SK-N-SH treated with all-trans-retinoic acid at 6 μM for 48 hours (cell line): Measurements from ENCODE around the gene ZKSCAN8.

Experiments used
- ARNTL ChIP-seq: fragments of 450-650 bp; formaldehyde crosslinking; IDR thresholded peaks from 2 replicates; pipeline ENCODE4 v1.5.0; 2020; ENCODE audit warnings: low read depth, mild to moderate bottlenecking, moderate library complexity, borderline replicate concordance
- CSDC2 ChIP-seq: fragments of 250-450 bp; sonication (Bioruptor Pico); IDR thresholded peaks from 2 replicates; pipeline ENCODE4 v1.5.0; 2020; ENCODE audit warnings: mild to moderate bottlenecking, moderate library complexity
- RARB ChIP-seq: fragments of 250-450 bp; sonication (Bioruptor Pico); IDR thresholded peaks from 2 replicates; pipeline ENCODE4 v1.8.0; 2021; ENCODE audit warnings: mild to moderate bottlenecking, moderate library complexity
- TOX ChIP-seq: fragments of 250-450 bp; sonication (Bioruptor Pico); IDR thresholded peaks from 2 replicates; pipeline ENCODE4 v1.8.0; 2021; ENCODE audit warnings: mild to moderate bottlenecking, moderate library complexity, borderline replicate concordance
- ZC3H10 ChIP-seq: fragments of 250-450 bp; sonication (Bioruptor Pico); IDR thresholded peaks from 2 replicates; pipeline ENCODE4 v1.5.1; 2021; ENCODE audit warnings: mild to moderate bottlenecking, moderate library complexity
- ZFP30 ChIP-seq: fragments of 450-650 bp; formaldehyde crosslinking; IDR thresholded peaks from 2 replicates; pipeline ENCODE4 v1.5.0; 2022; ENCODE audit warnings: mild to moderate bottlenecking, moderate library complexity
- ZNF8 ChIP-seq: fragments of 450-650 bp; formaldehyde crosslinking; IDR thresholded peaks from 2 replicates; pipeline ENCODE4 v1.5.0; 2020; ENCODE audit warnings: mild to moderate bottlenecking, moderate library complexity

DNA sequence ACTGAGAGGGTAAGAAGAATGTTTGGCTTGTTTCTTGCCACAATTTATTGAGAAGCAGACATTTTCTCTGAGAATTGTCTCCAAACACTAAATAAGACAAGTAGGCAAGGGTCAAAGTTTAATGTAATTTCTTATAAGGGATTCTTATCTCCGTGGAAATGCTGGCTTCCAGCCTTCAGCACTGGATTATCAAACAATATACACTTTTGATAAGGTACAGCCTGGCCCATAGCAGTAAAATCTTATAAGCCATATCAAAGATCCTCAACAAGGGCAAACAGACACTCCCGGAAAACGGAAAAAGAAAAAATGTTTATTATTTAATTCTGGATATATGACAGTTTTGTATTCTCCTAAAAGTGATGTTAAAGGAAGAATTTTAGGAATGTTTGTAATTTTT, 64.8 kb downstream of the ZKSCAN8 start:
- TF ChIP-seq CSDC2 (CRISPR knock-in tag) (no peak), ARNTL (CRISPR knock-in tag) (no peak), TOX (CRISPR knock-in tag) (no peak), ZFP30 (CRISPR knock-in tag) (no peak), RARB (no peak), ZC3H10 (CRISPR knock-in tag) (no peak), ZNF8 (CRISPR knock-in tag) (no peak)
